GM21825 (cell line): ENCODE data around the gene STOML1.
"Not testable (repeated sequence)": the region's sequence is repeated elsewhere in the genome, so short reads cannot be mapped to it uniquely, and the experiment has no call there.

Experiments
- ATAC-seq: cut with Tn5 transposase; IDR thresholded peaks from one replicate; pipeline ENCODE4 v1.9.1; 2021; ENCODE audit warnings: mild to moderate bottlenecking, moderate library complexity; ENCODE audit not compliant: unreplicated experiment

Gene STOML1

GRCh38 chr15:73948982-73949381, 43.1 kb downstream of the STOML1 start:
- no peak for ATAC-seq

GRCh38 chr15:73948396-73948795, 43.7 kb downstream of the STOML1 start:
- no peak for ATAC-seq

GRCh38 chr15:73947651-73948050, 44.4 kb downstream of the STOML1 start:
- no peak for ATAC-seq

GRCh38 chr15:73946795-73947370, 45.2 kb downstream of the STOML1 start:
- no peak for ATAC-seq

GRCh38 chr15:73946046-73946721, 45.9 kb downstream of the STOML1 start:
- no peak for ATAC-seq

- ATAC-seq = no peak
Observed at GRCh38 chr15:73945130-73945508, 47.0 kb downstream of the STOML1 start.

GRCh38 chr15:73944161-73945129, 47.6 kb downstream of the STOML1 start:
- no peak for ATAC-seq

- no peak for ATAC-seq
Observed at GRCh38 chr15:73942751-73943270, 49.3 kb downstream of the STOML1 start.

GRCh38 chr15:73941871-73942635, 50.0 kb downstream of the STOML1 start:
- ATAC-seq = no peak

- ATAC-seq = no peak
Observed at GRCh38 chr15:73941449-73941848, 50.6 kb downstream of the STOML1 start.

- ATAC-seq = no peak
Observed at GRCh38 chr15:73941044-73941443, 51.1 kb downstream of the STOML1 start.

- ATAC-seq = no peak
Observed at GRCh38 chr15:73940061-73940981, 51.8 kb downstream of the STOML1 start.

GRCh38 chr15:73939138-73939537, 53.0 kb downstream of the STOML1 start:
- ATAC-seq = no peak

GRCh38 chr15:73938516-73938915, 53.6 kb downstream of the STOML1 start:
- not testable (repeated sequence) for ATAC-seq

GRCh38 chr15:73937726-73938125, 54.4 kb downstream of the STOML1 start:
- no peak for ATAC-seq

- ATAC-seq = no peak
Observed at GRCh38 chr15:73937296-73937695, 54.8 kb downstream of the STOML1 start.

- ATAC-seq = no peak
Observed at GRCh38 chr15:73936588-73937290, 55.4 kb downstream of the STOML1 start.

GRCh38 chr15:73936181-73936580, 55.9 kb downstream of the STOML1 start:
- no peak for ATAC-seq

GRCh38 chr15:73935547-73935946, 56.5 kb downstream of the STOML1 start:
- ATAC-seq = no peak
